T-helper 1 cell treated with Interleukin-12 subunit alpha and Interleukin-12 subunit beta and Interleukin-4 antibody, amounts not matched to agents 30 μg/mL and 1 μg/mL, for 36 hours (primary cell): ENCODE data around the gene ATP9B.

Experiments
- H3K27ac Mint-ChIP-seq: one replicate; pipeline ENCODE4 v1.8.0; 2021; ENCODE audit warnings: mild to moderate bottlenecking, mixed read lengths
- H3K27me3 Mint-ChIP-seq: one replicate; pipeline ENCODE4 v1.8.0; 2021; ENCODE audit warnings: low read depth, mixed read lengths
- H3K36me3 Mint-ChIP-seq: one replicate; pipeline ENCODE4 v1.8.0; 2021; ENCODE audit warnings: low read depth, mixed read lengths
- H3K4me1 Mint-ChIP-seq: one replicate; pipeline ENCODE4 v1.8.0; 2021; ENCODE audit warnings: low read depth, mixed read lengths
- H3K4me3 Mint-ChIP-seq: one replicate; pipeline ENCODE4 v1.8.0; 2021; ENCODE audit warnings: mild to moderate bottlenecking, moderate library complexity, mixed read lengths
- H3K9me3 Mint-ChIP-seq: one replicate; pipeline ENCODE4 v1.8.0; 2021; ENCODE audit warnings: mixed read lengths

Gene ATP9B

DNA sequence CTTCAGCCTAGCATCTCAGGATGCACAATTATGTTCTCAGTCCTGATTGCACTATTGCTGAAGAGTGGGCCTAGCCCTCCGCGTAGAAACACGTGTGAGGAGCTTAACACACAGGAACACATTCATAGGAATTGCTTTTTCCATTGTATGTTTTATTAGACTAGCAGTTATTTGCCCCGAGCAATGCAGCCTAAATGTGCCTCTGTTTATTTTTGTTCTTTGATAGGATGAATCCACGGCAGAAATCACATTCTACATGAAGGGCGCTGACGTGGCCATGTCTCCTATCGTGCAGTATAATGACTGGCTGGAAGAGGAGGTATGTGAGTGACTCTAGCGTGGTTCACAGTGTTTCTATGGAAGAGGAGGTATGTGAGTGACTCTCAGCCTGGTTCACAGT, 260.6 kb downstream of the ATP9B start:
- H3K9me3 Mint-ChIP-seq, result peaks cover 8% of the 10 kb centered on the region
- H3K36me3 Mint-ChIP-seq, result peaks cover 6% of the 10 kb centered on the region
- no peaks in the 10 kb centered on the region for H3K27me3 Mint-ChIP-seq
- H3K4me3 Mint-ChIP-seq, result no peak overlapping the region
- H3K4me1 Mint-ChIP-seq, result peaks cover 2% of the 10 kb centered on the region
- H3K27ac Mint-ChIP-seq, result no peak overlapping the region

DNA sequence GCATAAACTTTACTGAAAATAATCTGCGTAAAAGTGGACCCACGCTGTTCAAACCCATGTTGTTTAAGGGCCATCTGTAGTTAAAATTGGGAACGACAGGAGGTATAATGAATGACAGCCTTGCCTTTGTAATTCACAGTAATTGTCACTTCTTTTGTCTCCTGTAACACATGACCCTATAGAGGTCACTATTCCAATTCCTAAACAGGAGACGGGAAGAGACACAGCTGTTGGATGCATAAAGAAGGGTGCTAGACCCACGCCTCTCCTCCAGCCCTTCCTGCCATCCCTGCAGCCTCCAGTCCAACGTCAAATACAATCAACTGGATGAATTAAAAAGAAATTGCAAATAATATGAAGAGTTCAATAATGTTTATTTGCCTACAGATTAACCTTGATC, 263.5 kb downstream of the ATP9B start:
- Mint-ChIP-seq H3K36me3 (peaks cover 4% of the 10 kb centered on the region), H3K27ac (no peak overlapping the region), H3K27me3 (no peaks in the 10 kb centered on the region), H3K4me3 (no peak overlapping the region), H3K9me3 (peaks cover 4% of the 10 kb centered on the region), H3K4me1 (no peaks in the 10 kb centered on the region)

DNA sequence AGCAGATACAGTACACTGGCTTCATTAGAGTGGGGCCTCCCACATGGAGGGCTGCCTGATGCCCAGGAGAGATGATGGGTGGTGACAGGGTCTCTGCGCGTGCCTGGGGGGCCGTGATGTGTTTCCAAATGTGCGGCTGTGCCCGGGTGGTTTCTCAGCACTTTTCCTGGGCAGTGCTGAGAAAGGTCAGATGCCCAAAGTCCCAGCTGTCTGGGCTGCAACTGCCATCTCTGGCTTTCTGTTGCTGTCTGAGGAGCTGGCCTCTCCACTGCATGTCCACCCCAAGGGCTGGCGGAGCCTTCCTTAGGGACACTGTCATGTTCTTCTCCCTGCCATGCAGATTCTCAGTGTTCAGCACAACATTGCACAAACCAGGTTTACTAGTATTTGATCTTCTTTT, 263.9 kb downstream of the ATP9B start:
- Mint-ChIP-seq H3K4me3 (no peak overlapping the region), H3K27ac (no peak overlapping the region), H3K4me1 (no peaks in the 10 kb centered on the region), H3K27me3 (no peaks in the 10 kb centered on the region), H3K9me3 (peaks cover 2% of the 10 kb centered on the region), H3K36me3 (peaks cover 4% of the 10 kb centered on the region)

DNA sequence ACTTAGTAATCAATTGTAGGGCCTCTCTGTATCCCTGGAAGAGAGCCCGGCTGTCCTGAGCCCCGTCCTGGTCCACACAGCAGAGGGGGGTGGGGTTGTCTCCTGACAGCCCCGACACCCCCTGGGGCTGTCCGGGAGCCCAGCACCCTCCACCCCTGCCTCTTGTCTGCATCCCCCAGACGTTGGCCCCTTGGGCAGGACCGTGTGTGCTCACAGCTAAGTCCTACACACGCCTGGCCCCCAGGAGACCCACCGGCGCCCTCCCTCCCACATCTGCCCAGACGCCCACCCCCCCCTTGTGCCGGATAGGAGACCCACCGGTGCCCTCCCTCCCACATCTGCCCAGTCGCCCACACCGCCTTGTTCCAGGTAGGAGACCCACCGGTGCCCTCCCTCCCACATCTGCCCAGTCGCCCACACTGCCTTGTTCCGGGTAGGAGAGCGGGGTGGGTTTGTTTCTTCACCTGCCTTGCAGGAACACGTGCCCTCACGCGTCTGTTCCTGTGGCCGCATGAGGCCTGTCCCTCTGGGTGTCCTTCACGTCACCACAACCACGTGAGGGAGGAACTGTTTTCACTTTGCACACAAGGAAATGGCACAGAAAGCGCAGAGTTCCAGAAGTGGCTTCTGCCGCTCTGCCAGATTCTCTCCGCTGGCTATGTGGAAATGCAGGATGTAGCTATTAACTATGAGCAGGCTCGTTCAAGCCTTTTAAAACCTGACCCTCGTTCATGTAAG, 265.5 kb downstream of the ATP9B start:
- Mint-ChIP-seq H3K4me1 (no peaks in the 10 kb centered on the region), H3K36me3 (peaks cover 12% of the 10 kb centered on the region), H3K9me3 (no peaks in the 10 kb centered on the region), H3K4me3 (no peak overlapping the region), H3K27ac (no peak overlapping the region), H3K27me3 (no peaks in the 10 kb centered on the region)

DNA sequence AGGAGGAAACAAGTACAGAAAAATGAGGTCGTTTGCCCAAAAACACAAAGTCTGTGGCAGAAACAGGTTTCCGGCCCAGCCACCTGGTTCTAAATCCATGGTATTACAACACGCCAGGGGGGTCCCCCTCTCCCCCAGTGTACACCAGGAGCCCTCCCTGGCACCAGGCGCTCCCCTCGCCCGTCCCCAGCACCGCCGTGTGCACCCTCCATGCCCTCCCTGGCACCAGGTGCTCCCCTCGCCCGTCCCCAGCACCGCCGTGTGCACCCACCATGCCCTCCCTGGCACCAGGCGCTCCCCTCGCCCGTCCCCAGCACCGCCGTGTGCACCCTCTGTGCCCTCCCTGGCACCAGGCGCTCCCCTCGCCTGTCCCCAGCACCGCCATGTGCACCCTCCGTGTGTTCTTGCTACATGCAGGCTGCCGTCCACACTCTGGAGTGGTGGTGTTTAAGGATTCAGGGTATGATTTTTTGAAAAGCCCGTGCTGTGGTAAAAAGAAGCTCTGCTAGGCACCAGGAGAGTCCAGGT, 266.7 kb downstream of the ATP9B start:
- no peak overlapping the region for H3K4me3 Mint-ChIP-seq
- no peaks in the 10 kb centered on the region for H3K27me3 Mint-ChIP-seq
- H3K9me3 Mint-ChIP-seq, result no peaks in the 10 kb centered on the region
- H3K27ac Mint-ChIP-seq, result no peak overlapping the region
- peaks cover 9% of the 10 kb centered on the region for H3K36me3 Mint-ChIP-seq
- no peaks in the 10 kb centered on the region for H3K4me1 Mint-ChIP-seq

DNA sequence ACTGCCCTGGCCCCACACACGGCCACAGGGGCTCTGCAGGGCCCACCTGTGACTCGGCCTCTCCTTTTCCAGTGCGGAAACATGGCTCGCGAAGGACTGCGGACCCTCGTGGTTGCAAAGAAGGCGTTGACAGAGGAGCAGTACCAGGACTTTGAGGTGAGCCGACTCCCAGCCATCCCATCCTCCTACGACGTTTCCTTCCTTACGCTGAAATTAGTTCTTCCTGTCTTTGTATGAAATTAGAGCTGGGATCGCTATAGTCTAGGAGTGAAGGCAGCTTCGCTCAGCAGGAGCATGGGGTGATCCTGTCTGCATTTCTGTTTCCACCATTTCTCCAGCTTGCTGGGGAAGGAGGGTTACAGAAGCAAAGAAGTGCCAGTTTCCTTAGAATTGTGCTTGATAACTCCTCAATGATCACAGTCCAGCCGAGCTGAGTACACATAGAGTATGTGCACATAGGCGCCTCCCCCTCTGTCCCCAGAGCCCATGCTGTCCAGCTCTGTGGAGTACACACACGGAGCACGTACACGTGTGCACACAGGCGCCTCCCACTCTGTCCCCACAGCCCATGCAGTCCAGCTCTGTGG, 267.5 kb downstream of the ATP9B start:
- Mint-ChIP-seq H3K36me3 (peaks cover 9% of the 10 kb centered on the region), H3K27me3 (no peaks in the 10 kb centered on the region), H3K4me1 (no peaks in the 10 kb centered on the region), H3K4me3 (no peak overlapping the region), H3K9me3 (no peaks in the 10 kb centered on the region), H3K27ac (no peak overlapping the region)

DNA sequence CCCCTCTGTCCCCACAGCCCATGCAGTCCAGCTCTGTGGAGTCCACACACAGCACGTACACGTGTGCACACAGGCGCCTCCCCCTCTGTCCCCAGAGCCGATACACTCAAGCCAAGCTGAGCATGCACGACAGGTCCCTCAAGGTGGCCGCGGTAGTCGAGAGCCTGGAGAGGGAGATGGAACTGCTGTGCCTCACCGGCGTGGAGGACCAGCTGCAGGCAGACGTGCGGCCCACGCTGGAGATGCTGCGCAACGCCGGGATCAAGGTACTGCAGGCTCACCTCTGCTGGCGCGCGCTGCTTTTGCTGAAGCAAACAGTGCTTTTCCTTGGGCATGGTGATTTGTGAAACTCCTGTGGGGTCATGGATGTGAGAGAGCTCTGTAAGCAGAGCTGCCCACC, 268.0 kb downstream of the ATP9B start:
- Mint-ChIP-seq H3K4me1 (no peaks in the 10 kb centered on the region), H3K27me3 (no peaks in the 10 kb centered on the region), H3K9me3 (no peaks in the 10 kb centered on the region), H3K36me3 (peaks cover 9% of the 10 kb centered on the region), H3K27ac (no peak overlapping the region), H3K4me3 (no peak overlapping the region)

DNA sequence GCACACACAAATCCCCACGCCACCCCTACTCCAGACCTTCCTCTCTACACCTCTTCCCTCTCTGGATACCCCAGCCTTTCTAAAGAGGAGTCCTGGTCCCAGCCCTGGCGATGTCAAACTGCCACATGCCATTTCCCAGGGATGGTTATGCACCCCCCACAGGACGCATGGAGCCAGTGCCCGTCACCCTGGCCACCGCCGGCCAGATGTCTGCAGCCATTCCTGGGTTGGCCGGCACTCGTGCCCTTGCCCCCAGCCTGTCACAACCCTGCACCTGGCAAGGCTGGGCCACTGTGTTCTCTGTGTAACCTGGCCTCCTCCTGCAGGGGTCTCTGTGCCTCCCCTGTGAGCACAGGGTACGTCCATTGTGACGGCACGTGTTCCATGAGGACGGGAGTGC, 268.4 kb downstream of the ATP9B start:
- Mint-ChIP-seq H3K27ac (no peak overlapping the region), H3K9me3 (no peaks in the 10 kb centered on the region), H3K4me1 (no peaks in the 10 kb centered on the region), H3K27me3 (no peaks in the 10 kb centered on the region), H3K4me3 (no peak overlapping the region), H3K36me3 (peaks cover 9% of the 10 kb centered on the region)

DNA sequence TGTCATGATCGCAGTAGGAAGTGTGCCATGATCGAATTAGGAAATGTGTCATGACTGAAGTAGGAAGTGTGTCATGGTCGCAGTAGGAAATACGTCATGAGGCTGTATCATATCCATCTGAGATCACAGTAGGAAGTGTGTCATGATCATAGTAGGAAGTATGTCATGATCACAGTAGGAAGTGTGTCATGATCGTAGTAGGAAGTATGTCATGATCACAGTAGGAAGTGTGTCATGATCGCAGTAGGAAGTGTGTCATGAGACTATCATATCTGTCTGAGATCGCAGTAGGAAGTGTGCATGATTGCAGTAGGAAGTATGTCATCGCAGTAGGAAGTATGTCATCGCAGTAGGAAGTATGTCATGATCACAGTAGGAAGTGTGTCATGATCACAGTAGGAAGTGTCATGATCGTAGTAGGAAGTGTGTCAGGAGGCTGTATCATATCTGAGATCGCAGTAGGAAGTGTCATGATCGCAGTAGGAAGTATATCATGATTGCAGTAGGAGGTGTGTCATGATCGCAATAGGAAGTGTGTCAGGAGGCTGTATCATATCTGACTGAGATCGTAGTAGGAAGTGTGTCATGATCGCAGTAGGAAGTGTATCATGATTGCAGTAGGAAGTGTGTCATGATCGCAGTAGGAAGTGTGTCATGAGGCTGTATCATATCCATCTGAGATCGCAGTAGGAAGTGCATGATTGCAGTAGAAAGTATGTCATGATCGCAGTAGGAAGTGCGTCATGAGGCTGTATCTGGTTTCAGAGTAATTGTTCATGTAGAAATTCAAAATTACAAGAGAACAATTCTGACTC, 270.1 kb downstream of the ATP9B start:
- Mint-ChIP-seq H3K9me3 (no peaks in the 10 kb centered on the region), H3K27ac (no peak overlapping the region), H3K36me3 (peaks cover 9% of the 10 kb centered on the region), H3K4me3 (no peak overlapping the region), H3K27me3 (no peaks in the 10 kb centered on the region), H3K4me1 (no peaks in the 10 kb centered on the region)

DNA sequence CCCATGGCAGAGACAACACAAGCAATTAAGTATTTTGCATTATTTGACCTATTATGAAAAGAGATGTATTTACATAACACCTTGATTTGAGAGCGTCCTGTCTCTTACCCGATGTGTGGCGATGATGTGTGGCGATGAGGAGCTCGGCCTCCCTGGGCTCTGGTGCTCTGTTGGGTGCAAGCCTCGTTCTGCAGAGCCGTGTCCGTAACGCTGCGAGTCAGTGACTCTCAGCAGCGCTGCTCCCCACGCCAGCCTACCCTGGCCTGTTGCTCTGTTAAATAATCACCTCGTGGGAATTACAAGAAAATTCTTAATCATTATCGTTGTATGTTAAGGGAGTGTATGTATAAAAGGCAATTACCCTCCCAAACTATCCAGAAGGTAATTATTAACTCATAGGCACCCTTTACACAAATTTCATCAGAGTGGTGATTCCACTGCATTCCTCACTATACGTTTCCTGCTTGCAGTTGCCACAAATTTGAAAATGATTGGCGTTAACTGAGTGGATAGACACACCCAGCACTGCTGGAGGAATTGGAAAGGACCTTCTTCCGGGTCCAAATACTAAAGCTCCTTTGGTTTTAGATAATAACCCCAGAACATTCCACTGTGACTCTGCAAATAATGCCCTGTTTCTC, 274.5 kb downstream of the ATP9B start:
- Mint-ChIP-seq H3K27ac (no peak overlapping the region), H3K4me3 (no peak overlapping the region), H3K27me3 (no peaks in the 10 kb centered on the region), H3K4me1 (no peaks in the 10 kb centered on the region), H3K36me3 (peaks cover 22% of the 10 kb centered on the region), H3K9me3 (no peaks in the 10 kb centered on the region)

DNA sequence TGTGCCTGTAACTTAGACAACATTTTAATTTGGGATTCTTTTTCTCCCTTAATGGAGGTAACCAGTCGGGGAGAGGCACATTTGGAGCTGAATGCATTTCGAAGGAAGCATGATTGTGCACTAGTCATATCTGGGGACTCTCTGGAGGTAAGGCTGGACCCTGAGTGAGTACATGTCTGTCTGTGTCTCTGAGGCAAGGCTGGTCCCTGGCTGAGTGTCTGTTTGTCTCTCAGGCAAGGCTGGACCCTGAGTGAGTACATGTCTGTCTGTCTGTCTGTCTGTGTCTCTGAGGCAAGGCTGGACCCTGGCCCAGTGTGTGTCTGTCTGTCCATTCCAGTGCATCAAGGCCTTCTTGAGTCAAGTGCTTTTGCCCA, 275.0 kb downstream of the ATP9B start:
- no peak overlapping the region for H3K27ac Mint-ChIP-seq
- H3K27me3 Mint-ChIP-seq, result no peaks in the 10 kb centered on the region
- H3K4me1 Mint-ChIP-seq, result no peaks in the 10 kb centered on the region
- no peaks in the 10 kb centered on the region for H3K9me3 Mint-ChIP-seq
- peaks cover 20% of the 10 kb centered on the region for H3K36me3 Mint-ChIP-seq
- no peak overlapping the region for H3K4me3 Mint-ChIP-seq

DNA sequence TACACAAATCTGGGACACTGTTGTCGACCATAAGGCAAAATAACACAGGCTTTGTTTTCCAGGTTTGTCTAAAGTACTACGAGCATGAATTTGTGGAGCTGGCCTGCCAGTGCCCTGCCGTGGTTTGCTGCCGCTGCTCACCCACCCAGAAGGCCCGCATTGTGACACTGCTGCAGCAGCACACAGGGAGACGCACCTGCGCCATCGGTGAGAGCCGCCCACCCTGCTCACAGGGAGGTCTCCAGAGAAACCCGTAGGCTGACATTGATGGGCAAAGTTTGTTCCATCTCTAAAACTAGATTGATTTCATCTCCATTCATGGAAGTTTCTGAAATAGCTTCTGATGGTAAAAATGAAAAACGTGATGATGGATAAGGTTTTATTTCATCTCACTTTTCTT, 276.2 kb downstream of the ATP9B start:
- Mint-ChIP-seq H3K9me3 (no peaks in the 10 kb centered on the region), H3K4me3 (no peak overlapping the region), H3K27ac (no peak overlapping the region), H3K4me1 (no peaks in the 10 kb centered on the region), H3K27me3 (no peaks in the 10 kb centered on the region), H3K36me3 (peaks cover 20% of the 10 kb centered on the region)

DNA sequence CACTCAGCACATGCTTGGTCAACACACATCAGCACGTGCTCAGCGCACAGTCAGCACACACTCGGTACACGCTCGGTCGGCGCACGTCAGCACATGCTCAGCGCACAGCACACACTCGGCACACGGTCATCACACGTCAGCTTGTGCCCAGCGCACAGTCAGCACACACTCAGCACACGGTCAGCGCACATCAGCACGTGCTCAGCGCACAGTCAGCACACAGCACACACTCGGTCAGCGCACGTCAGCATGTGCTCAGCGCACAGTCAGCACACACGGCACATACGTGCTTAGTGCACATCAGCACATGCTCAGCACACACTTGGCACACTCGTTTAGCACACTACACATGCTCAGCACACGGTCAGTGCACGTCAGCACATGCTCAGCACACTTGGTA, 276.8 kb downstream of the ATP9B start:
- H3K9me3 Mint-ChIP-seq, result no peaks in the 10 kb centered on the region
- no peak overlapping the region for H3K4me3 Mint-ChIP-seq
- no peaks in the 10 kb centered on the region for H3K27me3 Mint-ChIP-seq
- peaks cover 20% of the 10 kb centered on the region for H3K36me3 Mint-ChIP-seq
- no peaks in the 10 kb centered on the region for H3K4me1 Mint-ChIP-seq
- no peak overlapping the region for H3K27ac Mint-ChIP-seq

DNA sequence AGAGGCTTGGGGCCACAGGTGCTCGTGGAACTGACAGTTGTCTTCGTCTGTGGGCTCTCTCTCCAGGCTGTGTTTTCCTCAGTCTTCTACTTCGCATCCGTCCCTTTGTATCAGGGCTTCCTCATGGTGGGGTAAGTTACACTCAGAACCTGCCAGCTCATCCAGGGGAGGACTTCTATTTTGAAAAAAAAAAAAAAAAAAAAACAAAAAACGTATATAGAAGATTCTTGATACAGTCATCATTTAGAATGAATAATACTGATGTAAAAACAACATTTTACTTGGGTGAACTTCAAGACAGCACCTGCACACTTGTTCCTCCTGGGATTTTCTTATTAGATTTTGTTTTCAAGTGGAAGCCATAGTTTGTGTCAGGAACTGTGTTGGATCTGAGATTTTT, 278.9 kb downstream of the ATP9B start:
- H3K4me1 Mint-ChIP-seq, result no peaks in the 10 kb centered on the region
- no peaks in the 10 kb centered on the region for H3K9me3 Mint-ChIP-seq
- no peak overlapping the region for H3K27ac Mint-ChIP-seq
- H3K4me3 Mint-ChIP-seq, result no peak overlapping the region
- no peaks in the 10 kb centered on the region for H3K27me3 Mint-ChIP-seq
- H3K36me3 Mint-ChIP-seq, result peaks cover 20% of the 10 kb centered on the region
